Common myeloid progenitor, CD34-positive (primary cell): ENCODE results near the gene MRPL58.
"Not testable (repeated sequence)": the region's sequence is repeated elsewhere in the genome, so short reads cannot be mapped to it uniquely, and the experiment has no call there.

Experiments
- CTCF ChIA-PET: fragments of 350-600 bp; sonication (Branson Sonifier 250); formaldehyde crosslinking; loops from one replicate; lab custom pipeline; 2021; ENCODE audit warnings: antibody characterized with exemption; lab: Charles Lee
- POLR2A ChIA-PET: fragments of 350-600 bp; sonication (Branson Sonifier 250); formaldehyde crosslinking; loops from one replicate; lab custom pipeline; 2021; ENCODE audit warnings: antibody characterized with exemption; lab: Charles Lee
- DNase-seq, 3 donors: peaks; one replicate each; pipeline versions ENCODE4 v3.0.0 to v3.0.0-alpha.2; 2013
- H3K27ac ChIP-seq, 2 experiments: 1 replicate in 1 of 2; 2 replicates in 1 of 2; pipeline ENCODE4 v1.7.0; 2013; ENCODE audit warnings: inconsistent platforms in 2 of 2, low read length in 2 of 2, mild to moderate bottlenecking in 2 of 2, low read depth in 1 of 2, moderate library complexity in 1 of 2; ENCODE audit not compliant: severe bottlenecking in 2 of 2, insufficient read depth in 1 of 2, poor library complexity in 1 of 2
- H3K27me3 ChIP-seq, 5 experiments: replicated peaks in 2 of 5; 1 replicate in 3 of 5; 2 replicates in 2 of 5; pipeline versions ENCODE4 v1.6.1 to v1.7.0; 2013; ENCODE audit warnings: low read length in 4 of 5, mild to moderate bottlenecking in 2 of 5, moderate library complexity in 2 of 5, inconsistent platforms in 1 of 5; ENCODE audit not compliant: insufficient read depth in 5 of 5, control insufficient read depth in 4 of 5
- H3K36me3 ChIP-seq, 4 experiments: 1 replicate in 2 of 4; 2 replicates in 2 of 4; pipeline versions ENCODE4 v1.6.1 to v1.7.0; 2013; ENCODE audit warnings: low read length in 3 of 4, control low read depth in 1 of 4, mild to moderate bottlenecking in 1 of 4; ENCODE audit not compliant: control insufficient read depth in 4 of 4, insufficient read depth in 4 of 4
- H3K4me1 ChIP-seq, 4 experiments: 1 replicate in 3 of 4; 2 replicates in 1 of 4; pipeline versions ENCODE4 v1.6.1 to v1.7.1; 2013; ENCODE audit warnings: low read length in 3 of 4, mild to moderate bottlenecking in 3 of 4, control low read depth in 1 of 4, inconsistent platforms in 1 of 4, moderate library complexity in 1 of 4; ENCODE audit not compliant: control insufficient read depth in 4 of 4, insufficient read depth in 4 of 4; ENCODE audit errors: control extremely low read depth in 1 of 4
- H3K4me3 ChIP-seq, 7 experiments: 1 replicate in 4 of 7; 2 replicates in 3 of 7; pipeline versions ENCODE4 v1.5.1 to v1.7.0; 2013; ENCODE audit warnings: mild to moderate bottlenecking in 7 of 7, low read length in 6 of 7, moderate library complexity in 6 of 7, inconsistent platforms in 2 of 7, low read depth in 2 of 7, control low read depth in 1 of 7; ENCODE audit not compliant: insufficient read depth in 4 of 7, control insufficient read depth in 1 of 7; ENCODE audit errors: extremely low read depth in 1 of 7
- H3K9me3 ChIP-seq, 5 experiments: 1 replicate in 4 of 5; 2 replicates in 1 of 5; pipeline versions ENCODE4 v1.6.1 to v1.7.1; 2013; ENCODE audit warnings: low read length in 4 of 5, mild to moderate bottlenecking in 2 of 5, inconsistent platforms in 1 of 5, low read depth in 1 of 5, moderate library complexity in 1 of 5; ENCODE audit not compliant: control insufficient read depth in 4 of 5, insufficient read depth in 2 of 5; ENCODE audit errors: control extremely low read depth in 1 of 5
- WGBS: methylation state at CpG from one replicate; pipeline ENCODE4 v1.1.5; 2013; ENCODE audit not compliant: insufficient coverage; 5-methylcytosine and 5-hydroxymethylcytosine counted together

Gene MRPL58

GRCh38 chr17:74977802-74978201, 34.7 kb upstream of the MRPL58 start:
- DNase-seq = no peak
- WGBS = 100% methylated on average over 1 of the region's 3 CpGs
- no peaks in the 10 kb centered on the region for H3K9me3 ChIP-seq
- H3K36me3 ChIP-seq = no peaks in the 10 kb centered on the region
- no peak overlapping the region for H3K4me3 ChIP-seq
- POLR2A ChIA-PET = interaction anchor here (0.7 kb wide), 1 partner anchor 84 kb away, joined by 5 read pairs; no protein-coding TSS in a partner anchor
- peaks cover 3 to 19% (median 15%) of the 10 kb centered on the region in 4 experiments for H3K4me1 ChIP-seq
- no peak overlapping the region for H3K27ac ChIP-seq
- H3K27me3 ChIP-seq = peaks cover 0 to 37% (median 30%) of the 10 kb centered on the region in 5 experiments
- CTCF ChIA-PET = interaction anchor here (0.6 to 2.5 kb wide), 3 partner anchors 10 to 53 kb away, joined by 3 to 7 read pairs (median 6); partner anchors contain the start of genes CDR2L and MRPL58

DNA sequence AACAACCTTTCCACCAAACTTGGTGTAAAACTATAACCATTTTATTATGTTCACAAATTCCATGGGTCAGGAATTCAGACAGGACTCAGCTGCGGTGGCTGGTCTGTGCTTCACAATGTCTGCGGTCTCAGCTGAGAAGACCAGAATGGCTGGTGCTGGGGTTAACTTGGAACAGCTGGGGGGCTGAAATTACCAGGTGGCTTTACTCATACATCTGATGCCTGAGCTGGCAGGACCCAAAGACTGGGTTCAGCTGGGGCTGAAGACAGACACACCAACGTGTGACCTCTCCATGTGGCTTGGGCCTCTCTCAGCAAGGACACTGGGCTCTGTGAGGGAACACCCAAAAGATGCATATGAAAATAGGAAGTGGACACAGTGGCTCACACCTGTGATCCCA, 34.2 kb upstream of the MRPL58 start:
- no peak overlapping the region for H3K4me3 ChIP-seq
- peaks cover 3 to 15% (median 14%) of the 10 kb centered on the region in 4 experiments for H3K4me1 ChIP-seq
- peaks cover 0 to 32% (median 25%) of the 10 kb centered on the region in 5 experiments for H3K27me3 ChIP-seq
- no peaks in the 10 kb centered on the region for H3K36me3 ChIP-seq
- no peak overlapping the region for H3K27ac ChIP-seq
- CTCF ChIA-PET = interaction anchor here (1.1 to 2.5 kb wide), 2 partner anchors 9 to 34 kb away, joined by 5 to 7 read pairs; partner anchors contain the start of gene MRPL58
- no peak for DNase-seq
- 88% methylated on average over 3 of the region's 3 CpGs for WGBS
- POLR2A ChIA-PET = interaction anchor here (0.7 kb wide), 1 partner anchor 47 kb away, joined by 3 read pairs; no protein-coding TSS in a partner anchor
- H3K9me3 ChIP-seq = no peaks in the 10 kb centered on the region

- Histone ChIP-seq H3K4me1 (peaks cover 3 to 15% (median 14%) of the 10 kb centered on the region in 4 experiments), H3K27me3 (peaks cover 0 to 26% (median 18%) of the 10 kb centered on the region in 5 experiments), H3K9me3 (no peaks in the 10 kb centered on the region), H3K36me3 (no peaks in the 10 kb centered on the region), H3K27ac (no peak overlapping the region), H3K4me3 (no peak overlapping the region)
- CTCF ChIA-PET = interaction anchor here (0.7 to 1.9 kb wide), 3 partner anchors 18 to 66 kb away, joined by 3 to 8 read pairs (median 4); no protein-coding TSS in a partner anchor
- WGBS = 88% methylated on average over 16 of the region's 17 CpGs
- no peak for DNase-seq
- POLR2A ChIA-PET = no interaction called here
These were observed 32.9 kb upstream of the MRPL58 start for GRCh38 chr17:74979408-74980146.

DNA sequence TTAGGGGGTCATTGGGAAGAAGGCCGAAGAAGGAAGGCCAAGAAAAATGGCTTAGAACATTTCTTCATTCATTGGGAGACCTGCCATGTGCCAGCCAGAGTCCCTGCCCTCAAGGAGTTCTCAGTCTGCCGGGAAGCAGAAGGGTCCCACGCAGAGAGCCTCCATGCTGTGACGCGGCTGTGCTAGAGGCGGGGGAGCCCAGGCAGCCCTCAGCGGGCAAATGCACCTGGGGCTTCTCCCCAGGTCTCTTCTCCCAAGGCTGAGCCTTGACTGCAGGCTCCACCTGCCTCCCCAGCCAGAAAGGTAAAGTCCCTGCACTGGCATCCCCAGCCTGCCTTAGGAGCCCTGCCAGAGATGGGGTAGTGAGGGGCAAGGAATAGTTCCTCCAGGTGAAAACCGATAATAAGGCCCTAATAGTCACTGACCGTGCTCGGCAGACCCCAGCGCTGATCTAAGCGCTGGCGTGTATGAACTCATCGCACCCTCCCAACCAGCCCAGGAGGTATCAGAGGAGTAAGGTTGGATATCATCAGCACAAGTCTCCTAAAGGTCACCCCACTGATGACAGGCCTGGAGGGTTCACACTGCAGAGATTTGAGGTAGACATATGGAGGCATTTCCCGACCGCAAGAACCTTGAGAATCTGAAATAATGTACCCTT, 31.0 kb upstream of the MRPL58 start:
- H3K9me3 ChIP-seq = no peaks in the 10 kb centered on the region
- ChIA-PET CTCF (no interaction called here), POLR2A (no interaction called here)

DNA sequence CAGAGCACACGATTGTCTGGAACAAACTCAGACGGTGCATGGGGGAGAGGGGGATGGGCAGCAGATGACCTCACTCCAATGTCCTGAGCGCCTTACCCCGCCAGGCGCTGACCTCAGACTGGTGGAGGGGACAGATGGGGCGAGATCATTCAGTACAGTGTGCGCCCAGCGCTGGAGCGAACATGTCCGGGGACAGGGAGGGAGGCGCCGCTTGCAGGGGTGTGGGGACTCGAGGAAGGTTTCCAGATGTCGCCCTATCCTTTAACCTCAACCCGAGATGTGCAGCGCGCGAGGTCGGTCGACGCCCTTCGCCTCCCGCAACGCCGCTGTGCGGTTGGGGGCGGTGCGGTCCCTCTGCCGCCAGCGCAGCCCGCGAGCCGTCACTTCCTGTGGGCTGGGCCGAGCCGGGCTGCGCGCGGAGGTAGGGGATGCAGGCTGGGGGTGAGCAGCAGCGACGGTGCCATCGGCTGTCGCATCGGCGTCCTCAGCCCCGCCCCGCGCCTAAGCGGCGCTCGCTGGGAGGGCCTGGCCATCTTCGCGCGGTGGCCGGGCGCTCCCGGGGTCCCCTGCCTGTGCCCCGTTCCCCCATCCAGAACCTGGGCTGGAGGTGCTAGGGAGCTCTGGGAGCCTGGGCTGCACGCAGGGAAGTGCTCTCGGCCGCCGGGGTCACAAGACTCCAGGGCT, 30.3 kb upstream of the MRPL58 start:
- H3K27me3 ChIP-seq = peaks cover 0 to 33% (median 18%) of the 10 kb centered on the region in 5 experiments
- H3K27ac ChIP-seq = peak overlapping the region in 1 of 2 experiments; percentile 57
- peak overlapping the region; percentile 20 to 82 (median 55) for H3K4me3 ChIP-seq
- H3K9me3 ChIP-seq = no peaks in the 10 kb centered on the region
- under 1% methylated on average over 60 of the region's 61 CpGs for WGBS
- POLR2A ChIA-PET = interaction anchor here (0.6 to 1.3 kb wide), 2 partner anchors 10 to 717 kb away, joined by 3 read pairs; partner anchors contain the start of gene HID1
- DNase-seq = peak; percentile 80 to 92 (median 89)
- H3K36me3 ChIP-seq = no peaks in the 10 kb centered on the region
- H3K4me1 ChIP-seq = peaks cover 3 to 21% (median 18%) of the 10 kb centered on the region in 4 experiments
- CTCF ChIA-PET = interaction anchor here (1.1 to 1.9 kb wide), 3 partner anchors 20 to 72 kb away, joined by 3 to 6 read pairs (median 3); no protein-coding TSS in a partner anchor

More for the DNA sequence above, 31.0 kb upstream of the MRPL58 start:
- Histone ChIP-seq H3K36me3 (no peaks in the 10 kb centered on the region), H3K27ac (no peak overlapping the region), H3K4me1 (peaks cover 3 to 15% (median 14%) of the 10 kb centered on the region in 4 experiments), H3K4me3 (peak overlapping the region; percentile 20 to 82 (median 55)), H3K27me3 (peaks cover 0 to 33% (median 18%) of the 10 kb centered on the region in 5 experiments)
- 63% methylated on average over 12 of the region's 16 CpGs for WGBS
- no peak for DNase-seq

DNA sequence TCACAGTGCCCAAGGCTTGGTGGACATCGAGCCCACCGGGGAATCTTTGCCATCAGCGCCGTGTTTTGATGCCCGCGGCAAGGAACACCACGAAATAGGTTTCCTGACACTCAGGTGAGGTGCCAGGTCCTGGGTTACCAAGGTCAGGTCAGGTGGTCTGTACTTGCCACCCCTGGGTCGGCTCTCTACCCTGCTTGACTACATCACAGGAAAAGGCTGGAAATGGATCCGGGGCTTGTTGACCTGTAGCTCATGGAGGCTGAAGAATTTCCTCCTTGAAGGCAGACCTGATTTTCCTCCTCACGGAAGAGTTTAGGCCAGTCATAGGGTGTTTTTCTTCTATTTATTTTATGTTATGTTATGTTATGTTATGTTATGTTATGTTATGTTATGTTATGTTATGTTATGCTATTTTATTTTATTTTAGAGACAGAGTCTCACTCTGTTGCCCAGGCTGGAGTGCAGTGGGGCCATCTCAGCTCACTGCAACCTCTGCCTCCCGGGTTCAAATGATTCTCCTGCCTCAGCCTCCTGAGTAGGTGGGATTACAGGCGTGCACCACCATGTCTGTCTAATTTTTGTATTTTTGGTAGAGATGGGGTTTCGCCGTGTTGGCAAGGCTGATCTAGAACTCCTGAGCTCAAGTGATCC, 29.7 kb upstream of the MRPL58 start:
- WGBS = 7% methylated on average over 8 of the region's 14 CpGs
- Histone ChIP-seq H3K4me1 (peaks cover 3 to 25% (median 23%) of the 10 kb centered on the region in 4 experiments), H3K27ac (peak overlapping the region in 1 of 2 experiments; percentile 57), H3K27me3 (peaks cover 0 to 32% (median 18%) of the 10 kb centered on the region in 5 experiments), H3K4me3 (peak overlapping the region in 5 of 7 experiments; percentile 55 to 82 (median 72))
- ChIA-PET POLR2A (interaction anchor here (0.6 to 1.6 kb wide), 3 partner anchors 10 to 716 kb away, joined by 3 to 4 read pairs (median 3); partner anchors contain the start of genes HID1 and MRPL58), CTCF (interaction anchor here (1.1 to 1.9 kb wide), 3 partner anchors 21 to 72 kb away, joined by 3 to 6 read pairs (median 3); no protein-coding TSS in a partner anchor)
- not testable (repeated sequence) for H3K36me3 ChIP-seq, DNase-seq, H3K9me3 ChIP-seq
